RWPE1 (cell line): ENCODE measurements around the gene GLCE.

ENCODE experiments used
- CTCF ChIA-PET: fragments of 350-600 bp; sonication (Branson Sonifier 250); formaldehyde crosslinking; extraction: SDS; loops from one replicate; lab custom pipeline; 2021; lab: Yijun Ruan, JAX
- POLR2A ChIA-PET: fragments of 400-600 bp; formaldehyde crosslinking; extraction: SDS; loops from one replicate; lab custom pipeline; 2020; ENCODE audit warnings: antibody characterized with exemption; ENCODE audit not compliant: low non-redundant PET; lab: Yijun Ruan, JAX
- DNase-seq: peaks from one replicate; pipeline ENCODE4 v3.0.0; 2012; ENCODE audit warnings: low spot score
- H3K27ac ChIP-seq: fragments of 450-650 bp; 2 replicates; pipeline ENCODE4 v1.5.1; 2017
- TF ChIP-seq, protein P1 (sequence below): fragments of 450-650 bp; conservative IDR thresholded peaks from 2 replicates; pipeline ENCODE4 v1.5.1; 2017; ENCODE audit warnings: low read depth, mild to moderate bottlenecking

Gene GLCE

DNA sequence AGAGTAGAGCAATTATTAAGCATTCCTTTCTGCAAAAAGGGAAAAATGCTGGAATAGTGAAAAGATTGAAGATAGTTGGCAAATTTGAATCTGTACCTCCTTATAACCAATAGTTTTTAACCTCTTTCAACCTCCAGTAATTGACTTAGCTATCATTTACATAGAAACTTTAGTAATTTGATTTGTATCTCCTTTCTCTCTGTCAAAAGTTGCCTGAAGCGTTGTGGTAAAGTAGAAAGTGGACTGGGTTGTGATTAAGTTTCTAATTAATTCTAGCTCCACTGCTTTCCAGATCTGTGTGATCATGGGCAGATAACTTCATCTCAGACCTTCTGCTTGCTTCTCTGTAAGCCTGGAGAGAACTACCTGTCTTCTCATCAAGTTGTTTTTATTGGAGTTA, 24.8 kb downstream of the GLCE start:
- CTCF ChIA-PET, result interaction anchor here (0.7 kb wide), 1 partner anchor 126 kb away, joined by 4 read pairs; no protein-coding TSS in a partner anchor
- POLR2A ChIA-PET, result no interaction called here
- H3K27ac ChIP-seq, result no peak overlapping the region
- TF ChIP-seq, protein P1, sequence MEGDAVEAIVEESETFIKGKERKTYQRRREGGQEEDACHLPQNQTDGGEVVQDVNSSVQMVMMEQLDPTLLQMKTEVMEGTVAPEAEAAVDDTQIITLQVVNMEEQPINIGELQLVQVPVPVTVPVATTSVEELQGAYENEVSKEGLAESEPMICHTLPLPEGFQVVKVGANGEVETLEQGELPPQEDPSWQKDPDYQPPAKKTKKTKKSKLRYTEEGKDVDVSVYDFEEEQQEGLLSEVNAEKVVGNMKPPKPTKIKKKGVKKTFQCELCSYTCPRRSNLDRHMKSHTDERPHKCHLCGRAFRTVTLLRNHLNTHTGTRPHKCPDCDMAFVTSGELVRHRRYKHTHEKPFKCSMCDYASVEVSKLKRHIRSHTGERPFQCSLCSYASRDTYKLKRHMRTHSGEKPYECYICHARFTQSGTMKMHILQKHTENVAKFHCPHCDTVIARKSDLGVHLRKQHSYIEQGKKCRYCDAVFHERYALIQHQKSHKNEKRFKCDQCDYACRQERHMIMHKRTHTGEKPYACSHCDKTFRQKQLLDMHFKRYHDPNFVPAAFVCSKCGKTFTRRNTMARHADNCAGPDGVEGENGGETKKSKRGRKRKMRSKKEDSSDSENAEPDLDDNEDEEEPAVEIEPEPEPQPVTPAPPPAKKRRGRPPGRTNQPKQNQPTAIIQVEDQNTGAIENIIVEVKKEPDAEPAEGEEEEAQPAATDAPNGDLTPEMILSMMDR, result no peak
- no peak for DNase-seq

DNA sequence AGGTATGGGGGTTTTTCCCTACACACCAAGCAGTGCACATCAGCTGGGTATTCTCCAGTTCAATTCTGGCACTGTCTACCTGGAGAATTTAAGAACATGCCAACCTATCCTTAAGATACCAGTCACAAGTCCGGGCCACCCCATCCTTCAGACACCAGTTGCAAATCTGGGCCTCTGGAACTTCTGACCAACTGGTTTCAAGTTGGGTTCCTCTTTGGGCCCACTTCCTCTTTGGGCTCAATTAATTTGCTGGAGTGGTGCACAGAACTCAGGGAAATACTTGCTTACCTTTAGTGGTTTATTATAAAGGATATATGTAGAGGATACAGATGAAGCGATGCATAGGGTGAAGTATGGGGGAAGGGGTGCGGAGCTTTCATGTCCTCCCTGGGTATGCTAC, 25.3 kb downstream of the GLCE start:
- DNase-seq, result no peak
- no peak overlapping the region for H3K27ac ChIP-seq
- CTCF ChIA-PET, result interaction anchor here (1.0 kb wide), 1 partner anchor 8 kb away, joined by 3 read pairs; no protein-coding TSS in a partner anchor
- POLR2A ChIA-PET, result no interaction called here
- TF ChIP-seq, protein P1, result no peak

DNA sequence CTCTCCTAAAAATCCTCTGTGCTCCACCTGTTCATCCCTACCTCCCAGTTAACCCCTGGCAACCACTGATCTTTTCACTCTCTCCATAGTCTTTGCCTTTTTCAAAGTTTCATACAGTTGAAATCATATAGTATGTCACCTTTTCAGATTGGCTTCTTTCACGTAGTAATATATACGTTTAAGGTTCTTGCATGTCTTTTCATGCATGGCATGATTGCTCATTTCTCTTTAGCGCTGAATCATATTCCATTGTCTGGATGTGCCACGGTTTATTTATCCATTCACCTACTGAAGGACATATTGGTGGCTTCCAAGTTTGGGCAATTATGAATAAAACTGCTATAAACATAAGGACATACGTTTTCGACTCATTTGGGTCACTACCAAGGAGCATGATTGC, 28.7 kb downstream of the GLCE start:
- POLR2A ChIA-PET, result no interaction called here
- TF ChIP-seq, protein P1, result no peak
- no peak for DNase-seq
- no peak overlapping the region for H3K27ac ChIP-seq
- CTCF ChIA-PET, result interaction anchor here (0.6 kb wide), 1 partner anchor 250 kb away, joined by 4 read pairs; no protein-coding TSS in a partner anchor

DNA sequence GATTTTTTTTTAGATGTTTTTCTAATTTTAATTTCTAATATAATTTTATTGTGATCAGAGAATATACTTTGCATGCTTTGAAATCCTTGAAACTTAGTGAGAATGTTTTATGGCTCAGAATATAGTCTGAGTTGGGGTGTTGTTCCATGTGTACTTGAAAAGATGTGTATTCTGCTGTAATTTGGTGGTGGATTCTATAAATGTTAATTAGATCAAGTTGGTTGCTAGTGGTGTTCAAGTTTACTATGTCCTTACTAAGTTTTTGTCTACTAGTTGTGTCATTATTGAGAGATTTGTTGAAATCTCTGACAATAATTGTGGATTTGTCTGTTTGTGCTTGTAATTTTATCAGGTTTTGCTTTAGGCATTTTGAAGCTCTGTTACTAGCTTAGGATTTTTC, 29.7 kb downstream of the GLCE start:
- TF ChIP-seq, protein P1, result no peak
- ChIA-PET POLR2A (no interaction called here), CTCF (no interaction called here)
- no peak for DNase-seq
- no peak overlapping the region for H3K27ac ChIP-seq

DNA sequence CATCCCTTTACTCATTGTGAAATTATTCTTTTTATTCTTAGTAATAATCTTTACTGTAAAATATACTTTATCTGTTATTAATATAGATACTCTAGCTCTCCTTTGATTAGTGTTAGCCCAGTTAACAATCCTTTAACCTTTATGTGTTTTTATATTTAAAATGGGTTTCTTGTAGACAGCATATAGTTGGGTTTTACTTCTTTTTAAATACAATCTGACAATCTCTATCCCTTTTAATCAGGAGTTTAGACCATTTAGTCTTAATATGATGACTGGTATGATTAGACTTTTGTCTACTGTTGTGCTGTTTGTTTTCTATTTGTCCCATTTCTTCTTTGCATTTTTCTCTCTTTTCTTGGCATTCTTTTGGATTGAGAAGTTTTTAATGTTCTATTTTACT, 30.1 kb downstream of the GLCE start:
- CTCF ChIA-PET, result no interaction called here
- no peak for DNase-seq
- POLR2A ChIA-PET, result no interaction called here

DNA sequence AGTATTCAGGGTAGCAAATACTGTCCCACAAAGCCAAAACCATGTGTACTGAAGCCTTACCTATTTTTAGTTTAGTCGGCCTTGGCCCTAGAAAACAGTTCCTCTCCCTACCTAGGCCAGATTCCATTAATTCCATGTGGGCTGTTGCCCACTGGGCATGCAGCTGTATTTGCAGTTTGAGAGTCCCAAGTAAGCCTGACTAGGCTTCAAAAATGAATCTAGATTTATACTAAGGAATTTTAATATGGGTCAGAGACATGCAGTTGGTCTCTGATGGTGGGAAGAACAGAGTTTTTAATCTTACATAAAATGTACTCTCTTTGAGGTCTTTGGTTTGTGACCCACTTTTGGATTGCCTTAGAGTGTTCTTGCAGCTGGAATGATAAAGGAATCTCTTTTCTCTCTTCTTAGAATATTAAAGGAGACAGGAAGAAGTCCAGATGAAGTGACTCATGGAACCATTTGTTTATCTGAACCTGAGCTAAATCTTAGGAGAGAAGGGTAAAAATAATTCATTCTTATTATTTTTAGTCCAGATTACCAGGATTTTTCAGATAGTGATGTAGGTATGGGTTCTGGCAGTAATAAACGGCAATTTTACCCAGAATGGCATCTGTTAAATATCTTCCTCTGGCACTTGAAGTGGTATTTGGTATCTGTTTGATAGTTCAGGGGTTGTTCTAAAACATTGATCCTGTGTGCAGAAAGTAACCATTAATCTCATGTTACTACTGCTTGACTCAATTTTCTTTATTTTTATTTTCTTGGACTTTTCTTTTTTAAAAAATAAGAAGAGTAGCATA, 33.8 kb downstream of the GLCE start:
- POLR2A ChIA-PET, result no interaction called here
- no peak for DNase-seq
- CTCF ChIA-PET, result no interaction called here
- TF ChIP-seq, protein P1, result no peak
- no peak overlapping the region for H3K27ac ChIP-seq

More for the DNA sequence above, 30.1 kb downstream of the GLCE start:
- TF ChIP-seq, protein P1, result no peak
- H3K27ac ChIP-seq, result no peak overlapping the region
